Suprapubic skin (tissue), 4 donors: ENCODE measurements around the gene MYO15B.

Experiments
- POLR2A ChIP-seq, 2 donors: fragments of 450-650 bp; IDR thresholded peaks; one replicate each; pipeline ENCODE4 v1.6.1; 2017; ENCODE audit warnings: antibody characterized with exemption in 2 of 2, mild to moderate bottlenecking in 2 of 2, moderate library complexity in 2 of 2
- POLR2AphosphoS5 ChIP-seq, 3 donors: sonication (generic); formaldehyde crosslinking; IDR thresholded peaks; one replicate each; pipeline ENCODE4 v1.6.1; 2017; ENCODE audit warnings: antibody characterized with exemption in 3 of 3
- TF ChIP-seq, protein P1 (sequence below), 2 donors: fragments of 200-600 bp in 1 of 2; fragments of 450-650 bp in 1 of 2; sonication (generic) in 1 of 2; IDR thresholded peaks; one replicate each; pipeline ENCODE4 v1.5.1; 2016 to 2019; ENCODE audit warnings: antibody characterized with exemption in 2 of 2, mild to moderate bottlenecking in 1 of 2, moderate library complexity in 1 of 2

GRCh38 chr17:75548813-75549212 lies 38.8 kb upstream of the MYO15B start:
- TF ChIP-seq, protein P1, sequence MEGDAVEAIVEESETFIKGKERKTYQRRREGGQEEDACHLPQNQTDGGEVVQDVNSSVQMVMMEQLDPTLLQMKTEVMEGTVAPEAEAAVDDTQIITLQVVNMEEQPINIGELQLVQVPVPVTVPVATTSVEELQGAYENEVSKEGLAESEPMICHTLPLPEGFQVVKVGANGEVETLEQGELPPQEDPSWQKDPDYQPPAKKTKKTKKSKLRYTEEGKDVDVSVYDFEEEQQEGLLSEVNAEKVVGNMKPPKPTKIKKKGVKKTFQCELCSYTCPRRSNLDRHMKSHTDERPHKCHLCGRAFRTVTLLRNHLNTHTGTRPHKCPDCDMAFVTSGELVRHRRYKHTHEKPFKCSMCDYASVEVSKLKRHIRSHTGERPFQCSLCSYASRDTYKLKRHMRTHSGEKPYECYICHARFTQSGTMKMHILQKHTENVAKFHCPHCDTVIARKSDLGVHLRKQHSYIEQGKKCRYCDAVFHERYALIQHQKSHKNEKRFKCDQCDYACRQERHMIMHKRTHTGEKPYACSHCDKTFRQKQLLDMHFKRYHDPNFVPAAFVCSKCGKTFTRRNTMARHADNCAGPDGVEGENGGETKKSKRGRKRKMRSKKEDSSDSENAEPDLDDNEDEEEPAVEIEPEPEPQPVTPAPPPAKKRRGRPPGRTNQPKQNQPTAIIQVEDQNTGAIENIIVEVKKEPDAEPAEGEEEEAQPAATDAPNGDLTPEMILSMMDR (IDR thresholded peaks at IDR 0.05) = no peak
- no peak for TF ChIP-seq POLR2A (IDR thresholded peaks at IDR 0.05)
- TF ChIP-seq POLR2AphosphoS5 (IDR thresholded peaks at IDR 0.05) = no peak
